CD4-positive, alpha-beta T cell treated with Interleukin-6 at 100 ng/mL for 8 hours (primary cell): ENCODE measurements around the gene FGF14.

Experiments used
- DNase-seq: peaks from one replicate; pipeline ENCODE4 v3.0.0-alpha.2; 2020; ENCODE audit warnings: mixed read lengths, low spot score

FGF14 gene

GRCh38 chr13:102367836-102368235 is 34.0 kb downstream of the FGF14 start:
- no peak for DNase-seq

GRCh38 chr13:102361113-102361512 is 40.7 kb downstream of the FGF14 start:
- DNase-seq, result no peak

GRCh38 chr13:102359264-102359663 is 42.6 kb downstream of the FGF14 start:
- DNase-seq, result no peak

GRCh38 chr13:102355251-102355650 is 46.6 kb downstream of the FGF14 start:
- DNase-seq, result no peak

GRCh38 chr13:102354011-102354410 is 47.8 kb downstream of the FGF14 start:
- no peak for DNase-seq

GRCh38 chr13:102351521-102351920 is 50.3 kb downstream of the FGF14 start:
- no peak for DNase-seq

GRCh38 chr13:102347490-102347889 is 54.4 kb downstream of the FGF14 start:
- DNase-seq, result no peak

GRCh38 chr13:102346769-102347168 is 55.1 kb downstream of the FGF14 start:
- DNase-seq, result no peak

- DNase-seq, result no peak
Observed at GRCh38 chr13:102344410-102344809, 57.4 kb downstream of the FGF14 start.

- DNase-seq, result no peak
Observed at GRCh38 chr13:102333320-102334198, 68.3 kb downstream of the FGF14 start.

GRCh38 chr13:102328909-102329308 is 72.9 kb downstream of the FGF14 start:
- no peak for DNase-seq

- no peak for DNase-seq
Observed at GRCh38 chr13:102327119-102327617, 74.7 kb downstream of the FGF14 start.

- no peak for DNase-seq
Observed at GRCh38 chr13:102326381-102327118, 75.3 kb downstream of the FGF14 start.

- DNase-seq, result no peak
Observed at GRCh38 chr13:102325321-102325720, 76.5 kb downstream of the FGF14 start.

- DNase-seq, result no peak
Observed at GRCh38 chr13:102323505-102323904, 78.3 kb downstream of the FGF14 start.

- no peak for DNase-seq
Observed at GRCh38 chr13:102323012-102323411, 78.8 kb downstream of the FGF14 start.

GRCh38 chr13:102322211-102322610 is 79.6 kb downstream of the FGF14 start:
- no peak for DNase-seq

- DNase-seq, result no peak
Observed at GRCh38 chr13:102318233-102318632, 83.6 kb downstream of the FGF14 start.

- DNase-seq, result no peak
Observed at GRCh38 chr13:102317593-102317992, 84.3 kb downstream of the FGF14 start.

- DNase-seq, result no peak
Observed at GRCh38 chr13:102316732-102317131, 85.1 kb downstream of the FGF14 start.

- DNase-seq, result no peak
Observed at GRCh38 chr13:102312841-102313240, 89.0 kb downstream of the FGF14 start.

- no peak for DNase-seq
Observed at GRCh38 chr13:102311901-102312300, 89.9 kb downstream of the FGF14 start.

- DNase-seq, result no peak
Observed at GRCh38 chr13:102311419-102311796, 90.4 kb downstream of the FGF14 start.
